ENCODE measurements around the gene HIGD1B.
A peak's percentile ranks its signal among the peaks of the same experiment; 100 is the strongest.

Gene HIGD1B

GRCh38 chr17:44837196-44837595 lies 10.5 kb upstream of the HIGD1B start:
- no peak for DNase-seq (ENCODE audit: low read depth)

GRCh38 chr17:44840274-44840673 lies 7.4 kb upstream of the HIGD1B start:
- no peak for DNase-seq (ENCODE audit: low read depth)

GRCh38 chr17:44840936-44841335 lies 6.7 kb upstream of the HIGD1B start:
- no peak for DNase-seq (ENCODE audit: low read depth)

- no peak for DNase-seq (ENCODE audit: low read depth)
These were observed 4.9 kb upstream of the HIGD1B start for GRCh38 chr17:44842748-44843147.

GRCh38 chr17:44844390-44844830 lies 3.3 kb upstream of the HIGD1B start:
- peak; percentile 48 for DNase-seq (ENCODE audit: low read depth)

GRCh38 chr17:44846206-44846605 lies 1.5 kb upstream of the HIGD1B start:
- DNase-seq (ENCODE audit: low read depth): no peak

GRCh38 chr17:44848257-44848795 lies 643 bp downstream of the HIGD1B start:
- no peak for DNase-seq (ENCODE audit: low read depth)

- no peak for DNase-seq (ENCODE audit: low read depth)
These were observed 1.3 kb downstream of the HIGD1B start for GRCh38 chr17:44848961-44849489.

GRCh38 chr17:44850025-44850424 lies 2.3 kb downstream of the HIGD1B start:
- no peak for DNase-seq (ENCODE audit: low read depth)

- DNase-seq (ENCODE audit: low read depth): no peak
These were observed 2.9 kb downstream of the HIGD1B start for GRCh38 chr17:44850612-44851011.

GRCh38 chr17:44854192-44854591 lies 6.5 kb downstream of the HIGD1B start:
- no peak for DNase-seq (ENCODE audit: low read depth)

GRCh38 chr17:44859701-44860100 lies 12.0 kb downstream of the HIGD1B start:
- DNase-seq (ENCODE audit: low read depth): no peak

- DNase-seq (ENCODE audit: low read depth): no peak
These were observed 14.7 kb downstream of the HIGD1B start for GRCh38 chr17:44862278-44862914.

- DNase-seq (ENCODE audit: low read depth): no peak
These were observed 15.6 kb downstream of the HIGD1B start for GRCh38 chr17:44863061-44863918.

GRCh38 chr17:44864831-44865230 lies 17.1 kb downstream of the HIGD1B start:
- DNase-seq (ENCODE audit: low read depth): no peak

GRCh38 chr17:44865231-44865660 lies 17.6 kb downstream of the HIGD1B start:
- peak; percentile 88 for DNase-seq (ENCODE audit: low read depth)

GRCh38 chr17:44865931-44866330 lies 18.2 kb downstream of the HIGD1B start:
- DNase-seq (ENCODE audit: low read depth): no peak

GRCh38 chr17:44867841-44868240 lies 20.2 kb downstream of the HIGD1B start:
- DNase-seq (ENCODE audit: low read depth): no peak

- no peak for DNase-seq (ENCODE audit: low read depth)
These were observed 23.9 kb downstream of the HIGD1B start for GRCh38 chr17:44871556-44871955.

- no peak for DNase-seq (ENCODE audit: low read depth)
These were observed 24.6 kb downstream of the HIGD1B start for GRCh38 chr17:44872131-44872768.

- DNase-seq (ENCODE audit: low read depth): no peak
These were observed 28.1 kb downstream of the HIGD1B start for GRCh38 chr17:44875761-44876160.

GRCh38 chr17:44877121-44877520 lies 29.4 kb downstream of the HIGD1B start:
- DNase-seq (ENCODE audit: low read depth): no peak
